ENCODE data around the gene PDE6C. TPM values are rescaled to one million over a fixed set of nuclear protein-coding genes. Genes with fewer than 3 reads are reported as not detected.

PDE6C gene
- polyA plus RNA-seq, 1 of the 3 experiments (the other 2 are of a cell fraction) = not detected

DNA sequence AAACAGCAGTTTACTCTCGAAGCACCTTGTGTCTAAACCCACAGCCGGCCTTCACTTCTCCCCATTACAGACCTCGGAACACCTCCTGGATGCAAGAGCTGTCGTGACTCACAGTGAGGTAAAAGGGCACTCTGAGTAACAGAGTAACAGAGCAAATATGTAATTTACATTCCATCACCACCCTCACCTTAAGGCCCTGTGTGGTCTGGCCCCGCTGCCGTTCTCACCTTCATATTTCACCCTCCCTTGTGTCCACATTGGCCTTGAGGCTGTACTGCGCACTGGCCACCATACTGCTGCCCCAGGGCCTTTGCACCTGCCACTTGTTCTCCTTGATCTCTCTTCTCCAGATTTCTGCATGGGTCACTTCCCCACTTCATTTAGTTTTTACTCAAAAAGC is 33.2 kb upstream of the PDE6C start (continued):
- TF ChIP-seq, protein P1, sequence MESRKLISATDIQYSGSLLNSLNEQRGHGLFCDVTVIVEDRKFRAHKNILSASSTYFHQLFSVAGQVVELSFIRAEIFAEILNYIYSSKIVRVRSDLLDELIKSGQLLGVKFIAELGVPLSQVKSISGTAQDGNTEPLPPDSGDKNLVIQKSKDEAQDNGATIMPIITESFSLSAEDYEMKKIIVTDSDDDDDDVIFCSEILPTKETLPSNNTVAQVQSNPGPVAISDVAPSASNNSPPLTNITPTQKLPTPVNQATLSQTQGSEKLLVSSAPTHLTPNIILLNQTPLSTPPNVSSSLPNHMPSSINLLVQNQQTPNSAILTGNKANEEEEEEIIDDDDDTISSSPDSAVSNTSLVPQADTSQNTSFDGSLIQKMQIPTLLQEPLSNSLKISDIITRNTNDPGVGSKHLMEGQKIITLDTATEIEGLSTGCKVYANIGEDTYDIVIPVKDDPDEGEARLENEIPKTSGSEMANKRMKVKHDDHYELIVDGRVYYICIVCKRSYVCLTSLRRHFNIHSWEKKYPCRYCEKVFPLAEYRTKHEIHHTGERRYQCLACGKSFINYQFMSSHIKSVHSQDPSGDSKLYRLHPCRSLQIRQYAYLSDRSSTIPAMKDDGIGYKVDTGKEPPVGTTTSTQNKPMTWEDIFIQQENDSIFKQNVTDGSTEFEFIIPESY (IDR thresholded peaks at IDR 0.05; ENCODE audit: borderline replicate concordance, low read depth) = no peak
- TF ChIP-seq SIN3A (IDR thresholded peaks at IDR 0.05; ENCODE audit: borderline replicate concordance, low read depth, low read length) = no peak

DNA sequence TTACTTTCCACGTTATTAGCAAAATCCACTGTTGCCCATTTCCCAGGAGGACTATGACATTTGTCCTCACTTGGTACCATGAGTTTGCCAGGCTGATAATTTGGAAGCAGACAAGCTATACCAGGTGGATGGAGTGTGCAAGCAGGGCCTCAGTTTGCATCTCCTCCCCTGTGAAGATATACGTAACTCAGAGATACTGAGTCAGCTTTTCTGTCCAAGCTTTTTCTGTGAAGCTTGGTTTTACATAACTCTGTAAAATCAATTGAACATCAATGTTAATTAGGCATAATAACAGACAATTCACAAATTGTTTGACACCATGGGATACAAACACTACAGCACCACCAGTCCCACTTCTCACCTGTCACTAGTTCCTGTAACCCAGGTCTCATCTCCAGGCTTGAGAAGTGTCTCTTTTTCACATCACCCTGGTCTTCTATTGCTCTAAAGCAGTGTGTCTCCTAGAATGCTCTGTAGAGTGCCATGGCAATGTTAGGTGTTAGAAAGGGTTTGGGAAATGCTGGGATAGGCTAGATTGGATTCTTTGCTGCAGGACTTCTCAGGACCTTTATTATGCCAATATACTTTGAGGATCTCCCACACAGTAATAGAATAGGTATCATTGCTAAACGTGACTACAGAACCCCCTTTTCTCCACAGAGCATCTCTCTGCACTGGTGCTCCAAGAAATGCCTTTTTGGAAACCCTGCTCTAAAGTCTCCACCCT is 32.2 kb upstream of the PDE6C start:
- H3K27me3 ChIP-seq (ENCODE audit: insufficient read depth) = no peaks in the 10 kb centered on the region; the same call in 1 of the 2 replicates
- H3K9ac ChIP-seq = no peak overlapping the region
- H3K4me2 ChIP-seq = no peak overlapping the region
- H3K79me2 ChIP-seq (ENCODE audit: insufficient read depth) = no peaks in the 10 kb centered on the region
- no peaks in the 10 kb centered on the region for H3K36me3 ChIP-seq (replicated peaks in 1 of 2; ENCODE audit: control insufficient read depth in 1 of 2, insufficient read depth in 2 of 2, low read length in 1 of 2)
- H3K4me3 ChIP-seq (ENCODE audit: low read depth in 2 of 2, low read length in 1 of 2) = no peak overlapping the region
- no peaks in the 10 kb centered on the region for H3F3A ChIP-seq (replicated peaks; ENCODE audit: insufficient read depth)
- H3K9me2 ChIP-seq = no peaks in the 10 kb centered on the region
- no peaks in the 10 kb centered on the region for H4K20me1 ChIP-seq (ENCODE audit: insufficient read depth)
- H3K27ac ChIP-seq (ENCODE audit: low read depth in 2 of 2, low read length in 1 of 2) = no peak overlapping the region
- WGBS (ENCODE audit: low lambda C conversion rate) = 45% methylated on average over 3 of the region's 3 CpGs
- POLR2A ChIA-PET = no interaction called here
- no peak for DNase-seq
- no peak overlapping the region for H2AFZ ChIP-seq (ENCODE audit: low read depth)
- H3K9me3 ChIP-seq = no peaks in the 10 kb centered on the region
- H3K4me1 ChIP-seq (ENCODE audit: control insufficient read depth in 1 of 2, insufficient read depth in 2 of 2, low read depth in 1 of 2, low read length in 1 of 2) = no peaks in the 10 kb centered on the region
- CTCF ChIA-PET = interaction anchor here (0.9 to 1.3 kb wide), 3 partner anchors 26 to 225 kb away, joined by 3 to 5 read pairs (median 3); no protein-coding TSS in a partner anchor
- TF ChIP-seq, protein P2, sequence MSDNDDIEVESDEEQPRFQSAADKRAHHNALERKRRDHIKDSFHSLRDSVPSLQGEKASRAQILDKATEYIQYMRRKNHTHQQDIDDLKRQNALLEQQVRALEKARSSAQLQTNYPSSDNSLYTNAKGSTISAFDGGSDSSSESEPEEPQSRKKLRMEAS (IDR thresholded peaks at IDR 0.05; ENCODE audit: low read depth) = no peak
- TF ChIP-seq MXI1 (IDR thresholded peaks at IDR 0.05; ENCODE audit: low read depth, low read length) (no peak), FOXM1 (IDR thresholded peaks at IDR 0.05; ENCODE audit: low read depth) (no peak), YY1 (IDR thresholded peaks at IDR 0.05; ENCODE audit: low read depth) (no peak), NFIC (IDR thresholded peaks at IDR 0.05; ENCODE audit: borderline replicate concordance) (no peak), JUND (IDR thresholded peaks at IDR 0.05) (no peak)
- TF ChIP-seq, protein P3, sequence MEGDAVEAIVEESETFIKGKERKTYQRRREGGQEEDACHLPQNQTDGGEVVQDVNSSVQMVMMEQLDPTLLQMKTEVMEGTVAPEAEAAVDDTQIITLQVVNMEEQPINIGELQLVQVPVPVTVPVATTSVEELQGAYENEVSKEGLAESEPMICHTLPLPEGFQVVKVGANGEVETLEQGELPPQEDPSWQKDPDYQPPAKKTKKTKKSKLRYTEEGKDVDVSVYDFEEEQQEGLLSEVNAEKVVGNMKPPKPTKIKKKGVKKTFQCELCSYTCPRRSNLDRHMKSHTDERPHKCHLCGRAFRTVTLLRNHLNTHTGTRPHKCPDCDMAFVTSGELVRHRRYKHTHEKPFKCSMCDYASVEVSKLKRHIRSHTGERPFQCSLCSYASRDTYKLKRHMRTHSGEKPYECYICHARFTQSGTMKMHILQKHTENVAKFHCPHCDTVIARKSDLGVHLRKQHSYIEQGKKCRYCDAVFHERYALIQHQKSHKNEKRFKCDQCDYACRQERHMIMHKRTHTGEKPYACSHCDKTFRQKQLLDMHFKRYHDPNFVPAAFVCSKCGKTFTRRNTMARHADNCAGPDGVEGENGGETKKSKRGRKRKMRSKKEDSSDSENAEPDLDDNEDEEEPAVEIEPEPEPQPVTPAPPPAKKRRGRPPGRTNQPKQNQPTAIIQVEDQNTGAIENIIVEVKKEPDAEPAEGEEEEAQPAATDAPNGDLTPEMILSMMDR (IDR thresholded peaks at IDR 0.05) = no peak

DNA sequence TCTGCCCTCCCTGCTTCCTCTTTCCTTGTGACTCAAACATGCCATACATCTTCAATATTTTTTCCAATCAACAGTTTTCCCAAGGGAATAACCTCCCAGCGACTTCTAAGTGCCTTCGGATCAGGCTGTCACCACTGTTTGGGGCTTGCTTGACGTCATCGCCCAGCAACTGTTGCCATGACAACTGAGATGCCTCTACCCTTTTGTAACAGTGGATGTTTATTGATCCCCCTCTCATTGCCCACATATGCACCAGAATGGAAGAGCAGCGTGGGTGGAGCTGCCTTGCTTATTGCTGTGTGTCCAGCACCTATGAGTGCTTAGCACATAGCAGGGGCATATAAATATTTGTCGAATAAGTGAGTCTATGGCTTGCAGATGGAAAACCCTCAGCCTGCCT is 31.5 kb upstream of the PDE6C start:
- Histone ChIP-seq H3K9me2 (no peaks in the 10 kb centered on the region), H3F3A (replicated peaks; ENCODE audit: insufficient read depth) (no peaks in the 10 kb centered on the region), H3K4me3 (ENCODE audit: low read depth in 2 of 2, low read length in 1 of 2) (no peak overlapping the region), H3K9me3 (no peaks in the 10 kb centered on the region), H4K20me1 (ENCODE audit: insufficient read depth) (no peaks in the 10 kb centered on the region), H3K27me3 (ENCODE audit: insufficient read depth) (no peaks in the 10 kb centered on the region; the same call in 1 of the 2 replicates), H3K79me2 (ENCODE audit: insufficient read depth) (no peaks in the 10 kb centered on the region), H3K27ac (ENCODE audit: low read depth in 2 of 2, low read length in 1 of 2) (no peak overlapping the region), H3K4me1 (ENCODE audit: control insufficient read depth in 1 of 2, insufficient read depth in 2 of 2, low read depth in 1 of 2, low read length in 1 of 2) (no peaks in the 10 kb centered on the region), H2AFZ (ENCODE audit: low read depth) (no peak overlapping the region), H3K36me3 (replicated peaks in 1 of 2; ENCODE audit: control insufficient read depth in 1 of 2, insufficient read depth in 2 of 2, low read length in 1 of 2) (no peaks in the 10 kb centered on the region), H3K9ac (no peak overlapping the region), H3K4me2 (no peak overlapping the region)
- TF ChIP-seq MEF2A (IDR thresholded peaks at IDR 0.05; ENCODE audit: borderline replicate concordance, low read depth) = no peak
- ChIA-PET CTCF (no interaction called here), POLR2A (no interaction called here)
- WGBS (ENCODE audit: low lambda C conversion rate) = 41% methylated on average over 6 of the region's 6 CpGs
- no peak for DNase-seq

Measured in SK-N-SH (cell line).